ENCODE data around the gene NTN4.

The NTN4 gene

GRCh38 chr12:95802482-95803270, 12.1 kb upstream of the NTN4 start:
- TF ChIP-seq, protein P1, sequence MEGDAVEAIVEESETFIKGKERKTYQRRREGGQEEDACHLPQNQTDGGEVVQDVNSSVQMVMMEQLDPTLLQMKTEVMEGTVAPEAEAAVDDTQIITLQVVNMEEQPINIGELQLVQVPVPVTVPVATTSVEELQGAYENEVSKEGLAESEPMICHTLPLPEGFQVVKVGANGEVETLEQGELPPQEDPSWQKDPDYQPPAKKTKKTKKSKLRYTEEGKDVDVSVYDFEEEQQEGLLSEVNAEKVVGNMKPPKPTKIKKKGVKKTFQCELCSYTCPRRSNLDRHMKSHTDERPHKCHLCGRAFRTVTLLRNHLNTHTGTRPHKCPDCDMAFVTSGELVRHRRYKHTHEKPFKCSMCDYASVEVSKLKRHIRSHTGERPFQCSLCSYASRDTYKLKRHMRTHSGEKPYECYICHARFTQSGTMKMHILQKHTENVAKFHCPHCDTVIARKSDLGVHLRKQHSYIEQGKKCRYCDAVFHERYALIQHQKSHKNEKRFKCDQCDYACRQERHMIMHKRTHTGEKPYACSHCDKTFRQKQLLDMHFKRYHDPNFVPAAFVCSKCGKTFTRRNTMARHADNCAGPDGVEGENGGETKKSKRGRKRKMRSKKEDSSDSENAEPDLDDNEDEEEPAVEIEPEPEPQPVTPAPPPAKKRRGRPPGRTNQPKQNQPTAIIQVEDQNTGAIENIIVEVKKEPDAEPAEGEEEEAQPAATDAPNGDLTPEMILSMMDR (conservative IDR thresholded peaks at IDR 0.05; ENCODE audit: low read depth) = no peak
- POLR2A ChIA-PET (ENCODE audit: low non-redundant PET) = no interaction called here
- peak; percentile 88 for DNase-seq (ENCODE audit: low spot score)
- H3K27ac ChIP-seq = no peak overlapping the region
- CTCF ChIA-PET = no interaction called here

DNA sequence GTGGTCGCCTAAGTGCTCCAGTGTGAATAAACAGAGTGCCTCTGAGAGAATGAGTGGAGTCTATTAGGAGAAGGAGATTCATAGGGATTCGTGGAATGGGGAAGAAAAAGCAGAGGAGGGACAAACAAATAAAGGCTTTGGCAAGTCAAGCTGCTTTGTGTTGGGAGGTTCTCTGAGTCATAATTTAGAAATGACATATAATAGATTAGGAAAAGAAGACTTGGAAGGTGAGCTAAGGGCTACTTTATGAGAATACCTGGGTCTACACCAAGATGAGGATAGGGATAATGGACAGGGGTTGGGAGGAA, 6.4 kb upstream of the NTN4 start:
- POLR2A ChIA-PET (ENCODE audit: low non-redundant PET) = no interaction called here

GRCh38 chr12:95796225-95796981, 5.8 kb upstream of the NTN4 start:
- CTCF ChIA-PET = interaction anchor here (0.6 kb wide), 1 partner anchor 177 kb away, joined by 3 read pairs; no protein-coding TSS in a partner anchor
- TF ChIP-seq, protein P1 (conservative IDR thresholded peaks at IDR 0.05; ENCODE audit: low read depth) = no peak
- peak; percentile 1 for DNase-seq (ENCODE audit: low spot score)
- no peak overlapping the region for H3K27ac ChIP-seq
- POLR2A ChIA-PET (ENCODE audit: low non-redundant PET) = no interaction called here

More for the DNA sequence above, 6.4 kb upstream of the NTN4 start:
- no peak overlapping the region for H3K27ac ChIP-seq
- peak; percentile 36 for DNase-seq (ENCODE audit: low spot score)
- CTCF ChIA-PET = no interaction called here
- TF ChIP-seq, protein P1 (conservative IDR thresholded peaks at IDR 0.05; ENCODE audit: low read depth) = no peak

GRCh38 chr12:95790917-95791849, 619 bp upstream of the NTN4 start:
- peak overlapping the region; percentile 87 for H3K27ac ChIP-seq
- TF ChIP-seq, protein P1 (conservative IDR thresholded peaks at IDR 0.05; ENCODE audit: low read depth) = no peak
- POLR2A ChIA-PET (ENCODE audit: low non-redundant PET) = no interaction called here
- CTCF ChIA-PET = no interaction called here
- DNase-seq (ENCODE audit: low spot score) = peak; percentile 34

GRCh38 chr12:95789126-95790032, 1.2 kb downstream of the NTN4 start:
- DNase-seq (ENCODE audit: low spot score) = no peak
- ChIA-PET CTCF (interaction anchor here (0.6 kb wide), 1 partner anchor 219 kb away, joined by 3 read pairs; no protein-coding TSS in a partner anchor), POLR2A (ENCODE audit: low non-redundant PET) (no interaction called here)
- peak overlapping the region; percentile 87 for H3K27ac ChIP-seq
- TF ChIP-seq, protein P1 (conservative IDR thresholded peaks at IDR 0.05; ENCODE audit: low read depth) = 0 out of 2 replicates have a peak, but pooled peaks have one; percentile 8
